GM18858 (cell line): Measurements from ENCODE around the gene LSM14A.

Experiments
- ATAC-seq: cut with Tn5 transposase; IDR thresholded peaks from one replicate; pipeline ENCODE4 v1.9.1; 2021; ENCODE audit not compliant: unreplicated experiment

LSM14A gene

GRCh38 chr19:34278783-34279182 is 106.5 kb downstream of the LSM14A start:
- no peak for ATAC-seq
